Transverse colon (tissue), 4 donors: ENCODE results near the gene ZBTB18.

Experiments used
- CTCF ChIP-seq, 5 experiments: fragments of 200-600 bp in 3 of 5; fragments of 450-650 bp in 2 of 5; sonication (generic) in 3 of 5; IDR thresholded peaks; 1 replicate in 2 of 5; 2 replicates in 3 of 5; pipeline ENCODE4 v1.5.1; 2016 to 2017; ENCODE audit warnings: antibody characterized with exemption in 5 of 5, inconsistent platforms in 3 of 5, mild to moderate bottlenecking in 2 of 5, moderate library complexity in 1 of 5
- POLR2AphosphoS5 ChIP-seq, 3 donors: sonication (generic); formaldehyde crosslinking; IDR thresholded peaks; one replicate each; pipeline ENCODE4 v1.6.1; 2016; ENCODE audit warnings: antibody characterized with exemption in 3 of 3

- TF ChIP-seq CTCF (IDR thresholded peaks at IDR 0.05) (no peak), POLR2AphosphoS5 (IDR thresholded peaks at IDR 0.05) (peak; percentile 96 to 98 (median 97))
These were observed 3.3 kb upstream of the ZBTB18 start for GRCh38 chr1:244047621-244048255.
